GM18505 (cell line): Measurements from ENCODE around the gene MAD1L1.

Experiments used
- ATAC-seq: cut with Tn5 transposase; IDR thresholded peaks from one replicate; pipeline ENCODE4 v1.9.1; 2021; ENCODE audit not compliant: unreplicated experiment
- POLR2A ChIP-seq: IDR thresholded peaks from 4 replicates; pipeline ENCODE4 v1.6.1; 2011; ENCODE audit warnings: borderline replicate concordance; ENCODE audit not compliant: insufficient read depth, insufficient read length; ENCODE audit errors: extremely low read depth

The MAD1L1 gene

GRCh38 chr7:2103071-2103898 lies 129.5 kb downstream of the MAD1L1 start:
- no peak for ATAC-seq
- TF ChIP-seq POLR2A = no peak

- ATAC-seq = no peak
- no peak for TF ChIP-seq POLR2A
Measured at GRCh38 chr7:2102375-2102723, 130.4 kb downstream of the MAD1L1 start.

GRCh38 chr7:2101630-2102374 lies 130.9 kb downstream of the MAD1L1 start:
- TF ChIP-seq POLR2A = no peak
- ATAC-seq = no peak

DNA sequence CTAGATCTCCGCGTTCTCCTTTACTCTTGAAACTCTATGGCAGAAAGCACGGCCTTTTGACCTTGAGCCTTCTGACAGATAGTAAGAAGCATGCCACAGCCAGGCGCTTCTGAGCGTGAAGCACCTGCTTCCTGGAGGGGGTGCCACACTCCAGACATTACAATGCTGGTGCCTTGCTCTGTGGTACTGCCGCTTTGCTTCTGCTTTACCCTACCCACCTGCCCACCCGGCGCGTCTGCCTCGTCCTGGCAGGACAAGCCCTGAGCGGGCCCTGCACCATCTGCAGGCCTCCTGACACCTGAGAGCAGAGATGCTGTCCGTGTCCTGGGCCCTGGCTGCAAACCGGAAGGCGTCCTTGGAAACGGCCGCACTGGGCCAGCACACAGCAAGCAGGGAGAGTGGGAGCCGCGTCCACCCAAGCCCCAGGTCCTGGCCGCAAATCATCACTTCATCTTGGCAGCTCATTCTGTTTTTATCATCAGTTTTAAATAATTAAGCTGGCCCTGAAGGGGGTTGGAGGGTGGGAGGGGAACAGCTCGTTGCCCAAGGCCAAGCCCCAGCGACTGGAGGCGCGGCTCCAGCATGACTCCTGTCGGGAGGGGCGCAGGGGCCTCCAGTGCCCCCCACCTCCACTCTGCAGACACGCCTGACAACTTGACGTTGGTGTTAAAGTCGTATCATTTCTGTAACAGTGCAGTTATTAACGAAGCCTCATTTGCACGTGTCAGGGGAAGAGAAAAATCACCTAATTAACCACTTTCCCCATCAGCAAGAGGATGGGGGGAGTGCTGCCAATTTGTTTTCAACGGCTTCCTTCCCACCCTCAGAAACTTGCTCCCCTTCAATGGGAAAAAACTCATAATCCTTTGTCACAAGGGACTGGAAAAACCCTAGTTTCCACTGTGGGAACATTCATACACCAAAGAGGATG lies 132.2 kb downstream of the MAD1L1 start:
- no peak for TF ChIP-seq POLR2A
- peak; percentile 52 for ATAC-seq

DNA sequence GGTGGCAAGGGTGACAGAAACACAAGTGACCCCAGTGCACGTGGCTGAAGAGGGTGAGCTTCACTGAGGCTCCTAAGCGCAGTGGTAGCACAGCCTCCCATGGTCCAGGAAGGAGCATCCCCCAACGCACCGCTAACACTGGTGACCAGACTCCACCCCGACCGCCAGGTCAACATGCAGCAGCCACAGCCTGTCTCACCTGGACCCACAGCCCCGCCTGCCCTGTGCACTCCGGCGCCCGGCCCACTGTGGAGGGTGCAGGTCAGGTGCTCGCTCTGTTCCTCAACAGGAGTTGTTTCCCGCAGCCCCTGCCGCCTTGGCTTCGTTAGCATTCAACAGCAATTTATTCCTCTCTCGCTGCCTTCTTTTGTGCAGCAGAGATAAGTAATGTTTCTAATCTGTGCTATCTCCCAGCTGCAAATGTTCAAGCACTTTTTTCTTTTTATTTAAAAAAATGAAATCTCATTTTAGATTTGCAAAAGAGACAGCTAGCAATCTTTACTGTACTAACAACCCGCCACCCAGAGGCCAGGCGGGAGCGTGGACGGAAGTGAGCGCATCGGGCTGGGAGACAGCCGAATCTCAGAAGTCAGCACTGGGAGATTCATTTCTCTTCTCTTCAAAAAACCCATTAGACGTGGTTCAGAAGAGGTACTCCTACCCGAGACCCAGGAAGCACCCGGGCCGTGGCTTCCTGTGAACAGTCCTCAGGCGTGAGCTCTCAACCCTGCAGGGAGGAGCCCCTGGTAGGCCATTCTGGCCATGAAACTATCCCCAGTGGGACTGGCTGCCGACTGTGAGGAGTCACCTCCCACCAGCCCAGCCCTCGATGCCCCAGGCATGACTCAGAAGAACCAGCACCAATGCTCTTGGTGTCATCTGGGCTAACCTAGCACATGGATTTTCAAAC lies 133.4 kb downstream of the MAD1L1 start:
- ATAC-seq = no peak
- TF ChIP-seq POLR2A = no peak

- ATAC-seq = no peak
- TF ChIP-seq POLR2A = no peak
Measured at GRCh38 chr7:2098496-2098895, 134.2 kb downstream of the MAD1L1 start.

GRCh38 chr7:2098056-2098455 lies 134.7 kb downstream of the MAD1L1 start:
- ATAC-seq = no peak
- no peak for TF ChIP-seq POLR2A

GRCh38 chr7:2097492-2097891 lies 135.3 kb downstream of the MAD1L1 start:
- no peak for ATAC-seq

GRCh38 chr7:2096692-2097387 lies 135.9 kb downstream of the MAD1L1 start:
- TF ChIP-seq POLR2A = no peak
- no peak for ATAC-seq

More at GRCh38 chr7:2097492-2097891, 135.3 kb downstream of the MAD1L1 start:
- no peak for TF ChIP-seq POLR2A

DNA sequence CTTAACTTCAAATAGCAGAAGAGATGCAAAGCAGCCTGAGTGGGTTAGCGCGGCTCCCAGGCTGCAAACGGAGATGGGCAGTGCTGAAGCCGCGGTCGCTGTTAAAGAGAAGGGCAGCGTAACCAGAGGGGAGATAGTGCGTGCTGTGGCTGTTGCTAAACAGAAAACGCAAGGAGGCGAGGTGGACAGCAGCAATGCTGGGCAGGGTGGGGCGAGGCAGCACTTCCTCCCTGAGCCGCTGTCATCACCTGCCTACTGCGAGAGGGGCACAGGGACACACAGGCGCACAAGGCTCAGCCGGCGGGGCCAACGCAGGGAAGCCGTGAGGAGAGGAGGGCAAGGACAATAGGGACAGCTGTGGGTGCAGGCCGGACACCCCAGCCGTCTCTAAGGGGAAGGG lies 137.3 kb downstream of the MAD1L1 start:
- no peak for ATAC-seq
- no peak for TF ChIP-seq POLR2A

DNA sequence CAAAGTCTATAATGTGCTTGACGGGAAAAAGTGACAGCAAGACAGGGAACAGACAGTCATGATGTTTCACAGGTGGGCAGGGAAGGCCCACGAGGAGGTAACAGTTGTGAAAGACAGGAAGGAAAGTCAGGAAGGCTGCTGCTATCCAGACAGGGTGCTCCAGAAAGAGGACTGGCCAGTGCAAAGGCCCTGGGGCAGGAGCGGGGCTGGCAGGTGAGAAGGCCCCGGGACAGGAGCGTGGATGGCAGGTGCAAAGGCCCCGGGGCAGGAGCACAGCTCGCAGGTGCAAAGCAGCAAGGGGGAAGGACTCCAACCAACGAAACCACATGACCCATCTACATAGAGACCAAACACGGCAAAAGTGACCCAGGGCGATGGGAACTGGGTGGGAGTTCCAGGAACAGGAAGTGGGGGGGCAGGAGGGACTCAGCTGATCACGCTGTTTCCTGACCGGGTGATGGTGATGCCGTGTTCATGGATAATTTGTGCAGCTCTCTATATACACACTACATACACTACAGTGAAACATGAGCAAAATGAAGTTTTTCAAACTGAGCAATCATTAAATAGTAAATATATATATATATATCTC lies 138.2 kb downstream of the MAD1L1 start:
- ATAC-seq = no peak
- TF ChIP-seq POLR2A = no peak
